Stimulated activated CD4-positive, alpha-beta T cell treated with anti-CD3 and anti-CD28 coated beads, Interleukin-2, amount 100 ng/mL, for 4 hours (primary cell): ENCODE measurements around the gene ATAD3C.
"Not testable (repeated sequence)": the region's sequence is repeated elsewhere in the genome, so short reads cannot be mapped to it uniquely, and the experiment has no call there.

ENCODE experiments used
- DNase-seq: peaks from one replicate; pipeline ENCODE4 v3.0.0-alpha.2; 2020; ENCODE audit warnings: low read depth

The ATAD3C gene

DNA sequence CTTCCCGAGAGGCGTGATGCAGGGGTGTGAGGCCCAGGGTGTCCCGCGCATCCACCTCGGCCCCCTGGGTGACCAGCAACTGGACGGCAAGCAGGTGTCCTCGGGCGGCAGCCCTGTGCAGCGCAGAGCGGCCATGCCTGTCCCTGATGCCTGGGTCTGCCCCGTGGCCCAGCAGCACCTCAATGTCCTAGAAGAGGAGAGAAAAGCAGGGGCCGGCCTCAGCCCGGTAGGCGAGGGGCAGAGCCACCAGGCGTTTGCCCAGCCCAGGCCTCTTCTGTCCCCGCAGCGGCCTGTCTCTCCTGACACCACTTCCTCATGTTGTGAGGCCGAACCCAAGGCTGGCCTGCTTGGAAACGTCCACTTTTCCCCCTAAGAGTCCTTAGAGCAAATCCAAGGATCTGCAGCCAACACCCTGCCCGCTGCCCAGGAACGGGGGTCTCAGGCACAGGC, 30.1 kb upstream of the ATAD3C start:
- no peak for DNase-seq

DNA sequence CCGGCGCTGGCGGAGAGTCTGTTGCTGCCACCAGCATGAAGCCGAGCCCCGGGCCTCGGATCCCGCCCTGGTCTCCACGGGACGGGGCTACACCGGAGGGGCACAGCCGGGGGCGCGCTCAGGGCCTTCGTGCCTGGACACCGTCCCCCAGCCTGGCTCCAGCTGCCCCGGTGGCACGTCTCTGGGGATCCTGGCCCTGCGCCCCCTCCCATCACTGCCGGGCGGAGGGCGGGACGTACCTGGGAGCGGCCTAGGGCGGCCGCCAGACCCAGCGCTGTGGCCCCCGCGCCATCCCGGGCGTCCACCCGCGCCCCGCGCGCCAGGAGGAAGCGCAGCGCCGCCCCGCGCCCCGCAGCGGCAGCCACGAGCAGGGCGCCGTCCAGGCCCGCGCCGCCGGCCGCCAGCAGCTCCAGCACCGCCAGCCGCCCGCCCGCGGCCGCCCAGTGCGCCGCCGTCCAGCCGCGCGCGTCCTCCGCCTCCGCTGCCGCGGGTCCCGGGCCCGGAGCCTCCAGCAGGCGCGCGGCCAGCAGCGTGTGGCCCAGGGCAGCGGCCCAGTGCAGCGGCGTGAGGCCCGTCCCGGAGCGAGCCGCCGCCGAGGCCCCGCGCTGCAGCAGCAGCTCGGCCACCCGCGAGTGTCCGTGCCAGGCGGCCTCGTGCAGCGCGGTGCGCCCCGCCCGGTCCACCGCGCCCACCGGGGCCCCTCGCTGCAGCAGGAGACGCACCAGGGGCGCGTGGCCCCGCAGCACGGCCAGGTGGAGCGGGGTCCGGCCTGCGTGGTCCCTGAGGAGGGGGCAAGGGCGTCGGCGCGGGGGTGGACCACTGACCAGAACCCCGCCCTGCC, 29.5 kb upstream of the ATAD3C start:
- DNase-seq = no peak

DNA sequence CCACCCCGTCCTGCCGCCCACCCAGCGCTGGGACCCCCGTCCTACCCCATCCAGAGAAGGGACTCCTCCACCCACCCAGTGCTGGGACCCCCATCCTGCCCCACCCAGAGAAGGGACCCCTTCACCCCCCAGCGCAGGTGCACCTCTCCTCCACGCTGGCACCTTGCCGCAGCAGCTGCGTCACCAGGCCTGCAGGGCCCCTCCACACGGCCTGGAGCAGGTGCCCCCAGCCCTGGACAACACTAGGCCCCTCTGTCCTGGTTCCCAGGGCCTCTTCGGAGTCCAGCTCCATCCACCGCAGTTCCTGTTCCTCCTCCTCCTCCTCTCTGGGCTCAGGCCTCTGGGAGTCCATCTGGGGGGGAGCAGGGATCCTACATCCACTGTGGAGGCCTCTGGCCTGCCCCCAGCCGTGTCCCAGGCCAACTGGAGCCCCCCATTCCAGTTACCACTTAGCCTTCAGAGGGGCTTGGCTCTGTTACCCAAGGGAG, 28.8 kb upstream of the ATAD3C start:
- DNase-seq = no peak

DNA sequence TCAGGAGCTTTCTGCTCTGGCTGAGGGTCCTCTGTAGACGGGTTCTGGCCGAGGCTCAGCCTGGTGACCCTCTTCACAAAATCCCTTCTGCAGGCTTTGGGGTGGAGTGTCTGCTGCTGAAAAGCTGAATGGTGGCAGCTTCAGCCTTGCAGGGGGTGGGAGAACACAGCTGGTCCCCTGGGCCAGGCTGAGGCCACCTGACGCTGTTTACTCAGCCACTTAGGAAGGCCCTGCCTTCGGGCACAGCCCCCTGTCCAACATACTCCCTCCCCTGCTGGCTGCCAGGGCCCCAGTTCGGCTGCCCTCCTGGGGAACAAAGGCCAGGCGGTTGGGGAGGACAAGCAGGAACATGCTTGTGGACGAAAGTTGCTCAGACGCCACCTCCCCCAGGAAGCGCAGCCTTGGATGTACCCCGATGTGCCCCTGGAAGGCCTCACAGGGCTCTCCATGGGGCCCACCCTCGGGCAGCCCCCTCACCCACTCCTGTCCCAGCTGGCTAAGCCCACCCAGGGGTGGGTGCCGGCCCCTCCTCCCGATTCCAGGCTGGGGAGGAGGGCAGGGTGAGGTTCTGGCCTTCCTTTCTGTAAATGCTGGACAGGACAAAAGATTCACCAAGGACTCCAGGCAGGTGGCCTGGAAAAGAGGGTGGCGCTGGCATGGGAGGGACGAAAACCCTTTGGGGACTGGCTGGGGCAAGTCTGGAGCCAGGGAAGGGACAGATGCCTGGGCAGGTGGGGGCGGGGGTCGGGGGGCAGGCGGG, 28.2 kb upstream of the ATAD3C start, which contains the start of gene ANKRD65:
TSS of gene ANKRD65 (minus strand) at position 130 of the 760 bp plus-strand sequence. CDS start 271 bp downstream, outside the sequence.
- no peak for DNase-seq

DNA sequence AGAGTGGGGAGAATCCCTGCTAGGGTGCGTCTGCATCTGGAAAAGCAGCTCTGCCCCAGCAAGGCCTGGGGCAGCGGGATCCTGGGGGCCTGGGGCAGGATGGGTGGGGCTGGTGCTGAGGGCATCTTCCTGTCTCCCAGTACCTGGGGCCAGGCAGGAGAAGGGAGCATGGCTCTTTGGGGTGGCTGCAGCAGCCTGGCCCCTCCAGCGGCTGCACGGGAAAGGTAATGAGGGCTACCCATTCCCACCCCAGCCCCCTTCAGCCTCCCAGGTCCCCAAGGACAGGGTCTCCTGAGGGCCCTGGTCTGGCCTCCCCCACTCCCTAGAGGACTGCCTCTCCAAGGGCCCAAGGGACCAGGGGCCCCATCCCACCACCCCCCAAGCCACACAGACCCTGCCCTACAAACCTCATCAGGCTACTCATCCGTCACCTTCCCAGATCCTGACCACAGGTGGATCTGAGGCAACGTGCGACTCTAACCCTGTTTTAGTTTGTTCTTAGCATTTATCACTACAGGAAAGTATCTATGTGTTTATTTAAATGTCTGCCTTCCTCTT, 27.5 kb upstream of the ATAD3C start:
- DNase-seq = no peak

DNA sequence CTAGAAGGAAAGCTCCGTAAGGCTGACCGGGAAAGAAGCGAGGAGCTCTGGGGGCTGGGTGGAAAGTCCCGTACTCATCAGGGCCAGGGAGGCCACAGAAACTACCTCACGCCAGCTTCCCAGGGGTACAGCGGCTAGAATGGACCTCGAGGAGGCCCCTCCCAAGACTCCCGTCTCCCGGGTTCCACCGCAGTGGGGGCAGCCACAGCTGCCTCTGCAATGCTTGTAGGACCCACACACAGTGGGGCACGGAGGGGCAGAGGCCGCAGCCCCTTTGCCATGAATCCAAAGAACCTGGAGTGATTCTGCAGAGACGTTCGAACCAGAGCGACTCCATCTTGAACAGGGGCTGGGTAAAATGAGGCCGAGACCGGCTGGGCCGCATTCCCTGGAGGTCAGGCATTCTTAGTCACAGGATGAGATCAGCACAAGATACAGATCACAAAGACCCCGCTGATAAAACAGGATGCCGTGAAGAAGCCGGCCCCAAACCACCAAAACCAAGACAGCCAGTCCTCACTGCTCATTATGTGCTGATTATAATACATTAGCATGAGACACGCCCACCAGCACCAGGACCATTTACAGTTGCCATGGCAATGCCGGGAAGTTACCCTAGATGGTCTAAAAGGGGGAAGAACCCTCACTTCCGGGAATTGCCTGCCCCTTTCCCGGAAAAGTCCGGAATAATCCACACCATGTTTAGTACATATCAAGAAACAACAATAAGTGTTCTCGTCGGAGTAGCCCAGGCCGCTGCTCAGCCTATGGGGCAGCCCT, 26.8 kb upstream of the ATAD3C start:
- DNase-seq = no peak

DNA sequence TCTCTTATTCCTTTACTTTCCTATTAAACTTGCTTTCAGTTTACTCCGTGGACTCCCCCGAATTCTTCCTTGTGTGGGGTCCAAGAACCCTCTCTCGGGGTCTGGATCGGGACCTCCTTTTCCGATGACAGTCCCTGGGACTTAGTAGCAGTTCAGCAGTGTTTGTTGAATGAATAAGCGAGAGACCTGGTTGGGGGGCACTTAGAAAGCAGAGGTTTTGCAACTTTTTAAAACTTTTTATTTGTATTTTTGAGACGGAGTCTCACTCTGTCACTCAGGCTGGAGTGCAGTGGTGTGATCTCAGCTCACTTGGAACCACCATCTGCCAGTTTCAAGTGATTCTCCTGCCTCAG, 26.3 kb upstream of the ATAD3C start:
- no peak for DNase-seq

DNA sequence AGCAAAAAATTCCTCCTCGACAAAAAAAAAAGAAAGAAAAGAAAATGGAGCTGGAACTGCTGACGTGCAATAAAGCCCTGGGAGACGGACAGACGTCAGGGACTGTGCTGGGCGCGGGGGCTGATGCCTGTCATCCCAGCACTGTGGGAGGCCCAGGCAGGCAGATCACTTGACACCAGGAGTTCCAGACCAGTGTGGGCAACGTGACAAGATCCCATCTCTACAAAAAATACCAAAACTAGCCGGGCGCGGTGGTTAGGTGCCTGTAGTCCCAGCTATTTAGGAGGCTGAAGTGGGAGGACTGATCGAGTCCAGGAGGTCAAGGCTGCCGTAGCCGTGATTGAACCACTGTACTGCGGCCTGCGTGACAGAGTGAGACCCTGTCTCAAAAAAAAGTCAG, 24.8 kb upstream of the ATAD3C start:
- DNase-seq = no peak

DNA sequence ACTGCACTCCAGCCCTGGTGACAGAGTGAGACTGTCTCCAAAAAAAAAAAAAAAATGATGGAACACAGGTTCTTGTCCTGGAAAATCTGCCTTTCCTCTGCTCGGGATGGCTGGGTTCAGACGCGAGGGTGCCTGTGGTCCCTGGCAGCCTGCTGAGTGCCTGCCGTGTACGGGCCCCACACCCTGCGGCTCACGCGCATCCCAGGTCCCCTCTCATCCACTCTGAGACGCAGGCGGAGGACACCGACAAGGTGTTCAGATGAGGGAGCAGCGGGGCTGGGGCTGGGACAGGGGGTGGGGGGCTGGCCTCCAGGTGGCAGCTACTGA, 24.1 kb upstream of the ATAD3C start:
- no peak for DNase-seq

DNA sequence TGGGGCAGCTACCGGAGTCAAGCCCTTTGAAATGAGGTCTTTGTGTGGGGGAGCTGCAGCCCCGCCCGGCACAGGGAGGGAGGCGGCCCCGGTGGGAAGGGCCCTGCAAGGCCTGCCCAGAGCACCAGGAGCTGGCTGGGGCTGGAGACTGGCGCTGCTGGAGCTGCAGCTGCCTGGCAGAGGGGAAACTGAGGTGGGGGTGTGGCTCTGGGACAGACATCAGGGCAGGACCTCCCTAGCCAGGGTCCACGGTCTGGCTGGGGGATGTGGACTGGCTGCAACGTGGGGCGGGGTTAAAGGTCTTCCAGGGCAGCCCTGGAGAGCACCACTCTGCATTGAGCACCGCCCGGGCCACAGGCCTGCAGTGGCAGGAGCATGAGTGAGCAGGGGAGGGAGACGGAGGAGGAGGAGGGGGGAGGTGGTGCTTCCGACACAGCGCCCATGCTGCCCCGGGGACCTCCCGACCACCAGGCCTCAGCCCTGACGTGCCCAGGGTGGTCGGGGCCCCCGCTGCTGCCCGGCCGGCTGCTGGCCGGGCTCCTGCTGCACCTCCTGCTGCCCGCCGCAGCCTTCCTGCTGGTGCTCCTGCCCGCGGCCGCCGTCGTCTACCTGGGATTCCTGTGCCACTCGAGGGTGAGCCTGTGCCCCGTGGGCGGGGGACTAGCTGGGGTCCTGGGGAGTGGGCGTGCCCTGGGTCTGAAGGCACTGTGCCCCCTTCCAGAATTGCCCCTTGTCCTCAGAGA, 23.6 kb upstream of the ATAD3C start:
- DNase-seq = no peak

DNA sequence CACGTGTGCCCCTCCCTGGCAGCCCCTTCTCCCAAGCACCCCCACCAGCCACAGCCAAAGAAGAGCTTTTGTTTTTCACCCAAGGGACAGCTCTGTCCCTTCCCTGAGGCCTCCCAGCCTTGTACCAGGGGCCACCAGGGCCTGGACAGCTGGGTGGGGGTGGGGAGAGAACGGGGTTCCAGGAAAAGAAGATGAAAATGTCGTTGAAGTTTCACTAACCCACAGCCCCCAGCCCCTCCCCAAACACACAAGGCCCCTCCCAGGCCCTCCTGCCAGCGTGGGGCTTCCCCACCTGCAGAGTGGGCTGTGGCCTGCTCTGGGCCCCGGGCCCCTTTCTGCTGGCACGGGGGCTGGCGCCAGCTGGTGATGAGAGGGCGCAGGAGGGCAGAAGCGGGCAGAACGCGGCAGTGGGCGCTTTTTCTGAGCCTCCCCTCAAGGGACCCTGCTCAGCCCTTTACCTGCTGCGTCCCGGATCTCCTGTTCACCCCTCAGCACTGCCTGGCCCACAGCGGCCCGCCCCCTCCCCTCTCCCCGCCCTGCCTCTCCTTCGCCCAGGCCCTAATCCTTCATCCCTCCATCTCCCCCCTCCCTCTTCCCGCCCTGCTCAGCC, 22.9 kb upstream of the ATAD3C start:
- no peak for DNase-seq

DNA sequence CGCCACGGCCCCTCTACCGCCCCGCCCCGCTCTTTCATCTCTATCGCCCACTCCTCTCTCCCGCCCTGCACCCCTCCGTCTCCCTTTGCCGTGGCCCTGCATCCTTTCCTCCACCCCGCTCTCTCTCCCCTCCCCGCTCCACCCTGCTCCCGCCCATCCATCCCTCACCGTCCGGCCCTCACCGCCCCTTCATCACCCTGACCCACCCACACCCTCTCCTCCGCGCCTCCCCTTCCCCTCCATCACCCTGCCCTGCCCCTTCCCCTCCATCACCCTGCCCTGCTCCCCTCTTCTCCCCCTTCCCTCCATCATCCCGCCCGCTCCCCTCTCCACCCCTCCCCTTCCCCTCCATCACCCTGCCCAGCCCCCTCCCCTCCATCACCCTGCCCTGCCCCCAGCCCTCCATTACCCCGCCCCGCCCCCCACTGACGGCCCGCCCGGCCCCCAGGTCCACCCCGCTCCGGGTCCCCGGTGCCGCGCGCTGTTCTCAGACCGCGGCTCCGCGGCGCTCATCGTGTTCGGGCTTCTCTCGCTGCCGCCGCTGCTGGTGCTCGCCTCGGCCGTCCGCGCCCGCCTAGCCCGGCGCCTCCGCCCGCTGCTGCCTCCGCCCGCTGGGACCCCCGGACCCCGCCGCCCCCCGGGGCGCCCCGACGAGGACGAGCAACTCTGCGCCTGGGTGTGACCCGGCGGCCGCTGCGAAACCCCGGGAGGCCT, 22.2 kb upstream of the ATAD3C start:
- no peak for DNase-seq

DNA sequence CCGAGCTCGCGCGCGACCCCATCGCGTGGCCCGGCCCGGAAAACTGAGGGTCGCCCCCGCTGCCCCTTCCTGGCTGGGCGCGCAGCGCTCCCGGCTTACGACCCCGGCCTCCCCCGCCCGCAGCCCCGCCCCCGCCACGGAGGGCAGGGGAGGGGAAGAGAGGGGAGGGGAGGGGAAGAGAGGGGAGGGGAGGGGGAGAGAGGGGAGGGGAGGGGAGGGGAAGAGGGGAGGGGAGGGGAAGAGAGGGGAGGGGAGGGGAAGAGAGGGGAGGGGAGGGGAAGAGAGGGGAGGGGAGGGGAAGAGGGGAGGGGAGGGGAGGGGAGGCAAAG, 21.7 kb upstream of the ATAD3C start:
- no peak for DNase-seq

DNA sequence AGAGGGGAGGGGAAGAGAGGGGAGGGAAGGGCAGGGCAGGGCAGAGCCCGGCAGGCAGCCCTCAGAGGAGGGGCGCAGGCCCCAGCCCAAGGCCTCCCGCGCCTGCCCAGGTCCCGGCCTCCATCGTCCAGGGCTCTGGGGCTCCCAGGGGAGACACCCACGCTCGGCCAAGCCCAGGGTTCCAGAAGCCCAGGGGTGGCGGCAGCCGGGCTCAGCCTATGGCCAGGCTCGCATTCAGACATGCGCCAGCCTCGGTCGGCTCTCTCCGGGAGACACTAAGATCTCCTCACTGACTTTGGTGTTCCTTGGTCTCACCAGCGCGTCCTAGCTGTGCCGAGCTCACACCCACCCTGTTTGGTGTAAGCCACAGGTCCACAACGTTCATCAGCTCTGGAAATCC, 21.3 kb upstream of the ATAD3C start:
- no peak for DNase-seq

DNA sequence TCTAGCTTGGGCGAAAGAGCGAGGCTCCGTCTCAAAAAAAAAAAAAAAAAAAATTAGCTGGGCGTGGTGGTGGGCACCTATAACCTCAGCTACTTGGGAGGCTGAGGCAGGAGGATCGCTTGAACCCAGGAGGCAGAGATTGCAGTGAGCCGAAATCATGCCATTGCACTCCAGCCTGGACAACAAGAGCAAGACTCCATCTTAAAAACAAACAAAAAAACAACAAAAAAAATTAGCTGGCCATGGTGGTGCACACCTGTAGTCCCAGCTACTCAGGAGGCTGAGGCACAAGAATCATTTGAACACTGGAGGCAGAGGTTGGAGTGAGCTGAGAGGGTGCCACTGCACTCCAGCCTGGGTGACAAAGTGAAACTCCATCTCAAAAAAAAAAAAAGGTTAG, 20.5 kb upstream of the ATAD3C start:
- not testable (repeated sequence) for DNase-seq

DNA sequence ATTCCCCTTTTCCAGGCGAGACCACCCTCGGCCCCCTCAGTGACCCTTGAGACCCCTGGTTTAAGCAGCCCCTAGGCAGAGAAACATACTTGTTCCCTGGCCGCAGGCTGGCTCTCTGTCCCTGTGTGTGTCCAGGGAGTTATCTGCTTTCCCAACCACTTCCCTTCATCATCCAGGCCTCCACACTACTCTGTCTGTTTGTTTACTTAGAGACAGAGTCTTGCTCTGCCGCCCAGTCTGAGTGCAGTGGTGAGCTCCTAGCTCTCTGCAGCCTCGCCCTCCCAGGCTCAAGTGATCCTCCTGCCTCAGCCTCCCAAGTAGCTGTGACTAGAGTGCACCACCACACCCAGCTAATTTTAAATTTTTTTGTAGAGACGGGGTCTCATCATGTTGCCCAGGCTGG, 19.8 kb upstream of the ATAD3C start:
- no peak for DNase-seq

DNA sequence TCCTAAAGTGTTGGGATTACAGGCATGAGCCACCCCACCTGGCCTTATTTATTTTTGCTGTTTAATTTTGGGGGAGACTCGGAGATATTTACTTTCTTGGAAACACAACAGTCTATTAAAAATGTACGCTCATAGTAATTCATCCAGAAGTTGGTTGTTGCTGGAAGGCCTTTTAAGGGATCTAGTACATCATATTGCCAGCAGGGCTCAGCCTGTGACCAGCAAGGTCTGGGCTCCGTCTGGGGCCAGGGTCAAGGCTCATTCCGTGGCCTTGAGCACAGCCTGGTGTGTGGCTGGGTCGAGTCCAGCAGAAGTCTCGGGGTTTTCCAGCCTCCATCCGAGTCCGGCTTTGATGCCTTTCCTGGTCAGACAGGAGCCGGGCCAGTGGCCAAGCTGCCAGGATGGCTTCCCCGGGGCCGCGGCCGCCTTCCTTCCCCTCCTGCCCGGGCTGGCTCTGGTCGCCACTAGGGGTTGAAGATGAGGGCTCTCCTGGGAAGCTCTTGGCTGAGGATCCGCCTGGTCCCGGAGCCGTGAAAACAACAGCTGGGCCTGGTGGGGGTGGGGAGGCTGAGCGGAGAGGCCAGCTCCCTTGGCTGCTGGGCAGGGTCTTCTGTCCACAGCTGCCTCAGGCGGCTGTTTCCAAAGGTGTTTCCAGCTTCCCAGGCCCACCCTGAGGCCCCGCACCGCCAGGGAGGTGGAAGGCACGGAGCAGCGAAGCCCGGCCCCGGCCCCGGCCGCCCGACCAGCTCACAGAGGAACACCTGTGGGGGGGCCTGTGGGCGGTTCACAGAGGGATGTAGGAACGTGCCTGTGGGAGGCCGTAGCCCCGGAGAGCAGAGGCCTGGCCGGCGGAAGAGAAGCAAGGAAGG, 19.1 kb upstream of the ATAD3C start:
- no peak for DNase-seq

DNA sequence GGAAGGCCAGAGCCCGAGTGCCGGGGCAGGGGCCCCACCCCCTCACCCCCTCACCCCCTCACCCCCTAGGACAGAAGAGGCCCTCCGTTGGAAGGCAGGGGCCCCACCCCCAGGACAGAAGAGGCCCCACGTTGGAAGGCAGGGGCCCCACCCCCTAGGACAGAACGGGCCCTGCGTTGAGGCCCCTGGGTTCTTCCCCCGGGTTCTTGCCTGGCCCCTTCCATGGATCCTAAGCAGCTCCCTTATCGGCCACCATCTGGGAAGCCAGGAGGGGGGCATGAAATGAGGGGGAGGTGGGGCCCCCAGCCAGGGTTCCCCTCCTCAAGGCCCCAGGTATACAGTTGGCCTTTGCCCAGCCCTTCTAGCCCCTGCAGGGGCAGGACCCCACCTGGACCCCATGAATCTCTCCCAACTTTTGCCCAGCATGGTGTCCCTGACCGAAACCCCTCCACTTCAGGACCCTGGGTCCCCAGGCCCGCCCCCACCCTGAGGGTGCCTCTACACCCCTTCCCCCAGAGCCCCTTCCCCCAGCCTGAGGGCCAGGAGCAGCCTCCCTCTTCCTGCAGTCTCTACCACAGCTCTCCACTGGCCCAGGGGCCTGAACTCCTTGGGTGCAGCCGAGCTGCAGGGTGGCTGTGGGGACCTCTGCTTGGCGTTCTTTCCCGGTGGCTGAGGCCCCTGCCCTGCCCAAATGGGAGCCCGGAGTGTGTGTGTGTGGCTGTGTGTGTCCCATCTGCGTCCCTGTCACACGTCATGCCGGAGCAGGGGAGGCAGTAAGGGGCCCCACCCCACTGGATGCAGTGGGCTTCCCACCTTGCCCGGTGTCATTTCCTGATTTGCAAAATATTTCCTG, 18.3 kb upstream of the ATAD3C start:
- DNase-seq = no peak

DNA sequence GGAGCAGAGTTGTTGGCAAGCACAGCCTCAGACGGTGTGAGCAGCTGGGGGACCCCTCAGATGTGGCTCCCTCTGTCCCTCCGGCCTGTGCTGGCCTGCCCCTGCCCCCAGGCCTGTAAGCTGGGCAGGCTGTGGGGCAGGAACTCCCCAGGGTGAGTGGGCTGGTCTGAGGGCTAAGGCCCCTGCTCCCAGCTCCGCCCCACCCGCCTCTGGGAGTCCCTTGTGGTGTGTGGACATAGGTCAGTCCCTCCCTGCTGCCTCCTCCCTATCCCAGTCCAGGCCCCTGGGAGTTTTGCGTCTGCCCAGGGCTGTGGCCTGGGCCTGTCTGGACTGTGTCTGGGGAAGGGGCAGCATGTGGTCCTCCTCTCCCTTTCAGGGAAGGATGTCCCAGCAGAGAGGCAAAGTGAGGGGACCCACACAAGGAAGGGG, 17.6 kb upstream of the ATAD3C start:
- no peak for DNase-seq
